Neuronal stem cell (in vitro differentiated cells): Measurements from ENCODE around the gene CABP2.

Source experiments
- DNase-seq: peaks from one replicate; pipeline ENCODE4 v3.0.0-alpha.2; 2013; ENCODE audit warnings: low spot score
- H2AFZ ChIP-seq: one replicate; pipeline ENCODE4 v1.6.1; 2013; ENCODE audit warnings: mild to moderate bottlenecking, low read length, inconsistent platforms
- H2AK5ac ChIP-seq: 2 replicates; pipeline ENCODE4 v1.6.1; 2013; ENCODE audit warnings: low read depth, mild to moderate bottlenecking, inconsistent platforms, low read length, moderate library complexity, mixed read lengths
- H2BK120ac ChIP-seq: 2 replicates; pipeline ENCODE4 v1.6.1; 2013; ENCODE audit warnings: low read depth, mild to moderate bottlenecking, inconsistent platforms, low read length, moderate library complexity, mixed read lengths
- H2BK12ac ChIP-seq: one replicate; pipeline ENCODE4 v1.6.1; 2013; ENCODE audit warnings: low read length, inconsistent platforms
- H2BK15ac ChIP-seq: 2 replicates; pipeline ENCODE4 v1.6.1; 2013; ENCODE audit warnings: mild to moderate bottlenecking, low read length, inconsistent platforms, mixed read lengths
- H2BK5ac ChIP-seq: one replicate; pipeline ENCODE4 v1.6.1; 2013; ENCODE audit warnings: inconsistent platforms, mild to moderate bottlenecking, low read length, moderate library complexity
- H3K14ac ChIP-seq: one replicate; pipeline ENCODE4 v1.6.1; 2013; ENCODE audit warnings: low read length, inconsistent platforms
- H3K18ac ChIP-seq: 2 replicates; pipeline ENCODE4 v1.6.1; 2013; ENCODE audit warnings: low read length, inconsistent platforms
- H3K23ac ChIP-seq: 2 replicates; pipeline ENCODE4 v1.6.1; 2013; ENCODE audit warnings: low read depth, mild to moderate bottlenecking, mixed read lengths, low read length, inconsistent platforms; ENCODE audit not compliant: poor library complexity
- H3K27ac ChIP-seq: replicated peaks from 3 replicates; pipeline ENCODE4 v1.5.1; 2013; ENCODE audit warnings: low read length, inconsistent platforms
- H3K27me3 ChIP-seq, 3 experiments: 2 replicates each; pipeline ENCODE4 v1.6.1; 2013; ENCODE audit warnings: low read length in 3 of 3, mild to moderate bottlenecking in 2 of 3, inconsistent platforms in 1 of 3, low read depth in 1 of 3, mixed read lengths in 1 of 3, moderate library complexity in 1 of 3; ENCODE audit not compliant: control insufficient read depth in 3 of 3, insufficient read depth in 3 of 3
- H3K36me3 ChIP-seq, 2 donors: replicated peaks in 1 of 2; 2 replicates each; pipeline ENCODE4 v1.6.1; 2013; ENCODE audit warnings: low read length in 2 of 2; ENCODE audit not compliant: control insufficient read depth in 2 of 2, insufficient read depth in 2 of 2
- H3K4ac ChIP-seq: 2 replicates; pipeline ENCODE4 v1.6.1; 2013; ENCODE audit warnings: inconsistent platforms, mild to moderate bottlenecking, low read length, moderate library complexity
- H3K4me1 ChIP-seq, 2 donors: 1 replicate in 1 of 2; 2 replicates in 1 of 2; pipeline ENCODE4 v1.6.1; 2013; ENCODE audit warnings: low read length in 2 of 2, low read depth in 1 of 2; ENCODE audit not compliant: control insufficient read depth in 2 of 2, insufficient read depth in 1 of 2
- H3K4me2 ChIP-seq: one replicate; pipeline ENCODE4 v1.6.1; 2013; ENCODE audit warnings: mild to moderate bottlenecking, low read length, inconsistent platforms; ENCODE audit not compliant: insufficient read depth, poor library complexity, severe bottlenecking
- H3K4me3 ChIP-seq, 2 donors: 2 replicates each; pipeline ENCODE4 v1.5.1; 2013; ENCODE audit warnings: low read length in 2 of 2, mild to moderate bottlenecking in 2 of 2, inconsistent platforms in 1 of 2, moderate library complexity in 1 of 2
- H3K79me1 ChIP-seq: one replicate; pipeline ENCODE4 v1.6.1; 2013; ENCODE audit warnings: low read depth, mild to moderate bottlenecking, inconsistent platforms, low read length, moderate library complexity
- H3K9ac ChIP-seq: one replicate; pipeline ENCODE4 v1.6.1; 2013; ENCODE audit warnings: mild to moderate bottlenecking, low read depth, low read length, inconsistent platforms; ENCODE audit not compliant: poor library complexity
- H3K9me3 ChIP-seq, 2 donors: replicated peaks in 1 of 2; 2 replicates each; pipeline versions ENCODE3 to v1.6.1; 2013; ENCODE audit warnings: low read length in 2 of 2, mild to moderate bottlenecking in 2 of 2, inconsistent platforms in 1 of 2, low read depth in 1 of 2, mixed read lengths in 1 of 2, moderate library complexity in 1 of 2; ENCODE audit not compliant: control insufficient read depth in 2 of 2, insufficient read depth in 1 of 2
- H4K8ac ChIP-seq: one replicate; pipeline ENCODE4 v1.6.1; 2013; ENCODE audit warnings: low read depth, mild to moderate bottlenecking, inconsistent platforms, low read length, moderate library complexity
- H4K91ac ChIP-seq: one replicate; pipeline ENCODE4 v1.6.1; 2013; ENCODE audit warnings: low read length, low read depth, mild to moderate bottlenecking, inconsistent platforms; ENCODE audit not compliant: poor library complexity
- WGBS, 2 donors: extraction: QIAGEN DNeasy Blood & Tissue Kit; methylation state at CpG; one replicate each; pipeline ENCODE4 v1.1.7; 2013; ENCODE audit warnings: missing lambda C conversion rate in 2 of 2, mixed read lengths in 1 of 2; ENCODE audit not compliant: insufficient read length in 2 of 2, insufficient replicate concordance in 1 of 2; ENCODE audit errors: extremely low coverage in 2 of 2; 5-methylcytosine and 5-hydroxymethylcytosine counted together

Gene CABP2

DNA sequence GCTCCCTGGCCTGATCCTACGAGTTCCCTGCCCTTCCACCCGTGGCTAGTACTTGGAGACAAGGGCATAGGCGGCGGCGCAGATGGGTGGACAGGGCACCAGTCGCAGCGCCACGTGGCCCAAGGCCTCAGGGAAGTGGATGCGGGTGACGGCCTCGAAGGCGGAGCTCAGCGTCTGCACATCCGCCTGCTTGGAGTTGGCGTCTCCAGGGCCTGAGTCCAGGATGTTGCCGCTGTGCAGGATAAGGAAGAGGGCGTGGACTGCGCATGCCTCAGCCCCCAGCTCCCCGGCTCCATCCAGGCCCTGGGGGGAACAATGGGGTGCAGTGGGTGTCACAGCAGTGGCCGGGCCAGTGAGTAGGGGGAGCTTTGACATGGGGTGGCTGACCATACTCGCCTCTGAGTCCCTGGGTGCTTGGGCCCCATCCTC lies 24.7 kb downstream of the CABP2 start:
- Histone ChIP-seq H2AFZ (no peak overlapping the region), H3K9me3 (no peaks in the 10 kb centered on the region), H3K36me3 (peaks cover 53 to 87% of the 10 kb centered on the region in 2 donors), H3K4me2 (no peak overlapping the region), H3K27ac (no peak overlapping the region), H3K4me3 (no peak overlapping the region), H3K18ac (no peak overlapping the region), H2BK15ac (no peak overlapping the region), H3K14ac (no peak overlapping the region), H3K79me1 (peaks cover 9% of the 10 kb centered on the region), H4K8ac (no peak overlapping the region), H3K4ac (no peak overlapping the region), H2AK5ac (no peak overlapping the region), H3K4me1 (peaks cover 2 to 6% of the 10 kb centered on the region in 2 donors), H2BK5ac (no peak overlapping the region), H2BK120ac (no peak overlapping the region), H3K9ac (peak overlapping the region; percentile 44), H2BK12ac (no peak overlapping the region), H3K27me3 (no peaks in the 10 kb centered on the region), H4K91ac (no peak overlapping the region), H3K23ac (peak overlapping the region; percentile 17)
- DNase-seq, result no peak
- no CpG with 5 or more reads among the region's 21 CpGs for WGBS, 2 donors

DNA sequence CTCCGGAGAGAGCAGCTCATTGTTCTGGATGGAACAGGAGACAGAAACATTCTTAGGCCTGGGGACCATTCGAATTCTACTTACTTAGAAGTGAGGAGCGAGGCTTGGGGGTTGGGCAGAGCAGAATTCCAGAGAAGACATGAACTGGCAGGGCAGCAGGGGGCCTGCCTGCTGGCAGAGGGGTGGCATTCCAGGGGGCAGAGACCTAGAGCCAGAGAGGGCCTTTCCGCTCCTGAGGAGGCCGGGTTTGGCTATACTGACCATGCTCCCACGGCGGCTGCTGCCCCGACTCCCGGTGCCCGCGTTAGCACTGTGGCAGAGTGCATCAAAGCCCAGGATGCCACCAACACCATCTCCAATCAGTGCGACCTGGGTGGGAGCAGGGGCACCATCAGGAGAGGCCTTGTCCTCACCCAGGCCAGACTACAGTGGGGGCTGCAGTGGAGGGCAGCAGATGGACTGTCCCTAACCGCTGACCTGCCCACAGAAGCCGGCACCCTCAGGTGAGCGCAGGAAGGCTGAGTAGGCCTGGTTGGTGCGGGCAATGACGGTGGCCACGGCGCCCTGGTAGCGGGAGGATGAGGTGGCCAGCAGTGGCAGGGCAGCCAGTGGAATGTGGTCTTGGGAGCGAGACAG lies 25.5 kb downstream of the CABP2 start:
- WGBS, 2 donors, result no CpG with 5 or more reads among the region's 21 CpGs
- no peak overlapping the region for H4K91ac ChIP-seq
- no peak overlapping the region for H2BK15ac ChIP-seq
- H3K36me3 ChIP-seq, result peaks cover 56 to 89% of the 10 kb centered on the region in 2 donors
- H2BK5ac ChIP-seq, result peak overlapping the region; percentile 39
- no peak overlapping the region for H3K14ac ChIP-seq
- H3K9me3 ChIP-seq, result no peaks in the 10 kb centered on the region
- H3K4me2 ChIP-seq, result no peak overlapping the region
- H3K27ac ChIP-seq, result no peak overlapping the region
- no peaks in the 10 kb centered on the region for H3K27me3 ChIP-seq
- no peak overlapping the region for H2AK5ac ChIP-seq
- H3K4me3 ChIP-seq, result no peak overlapping the region
- no peaks in the 10 kb centered on the region for H3K4me1 ChIP-seq
- no peak overlapping the region for H2BK12ac ChIP-seq
- no peak overlapping the region for H3K18ac ChIP-seq
- no peak overlapping the region for H4K8ac ChIP-seq
- no peak overlapping the region for H2AFZ ChIP-seq
- H3K9ac ChIP-seq, result peak overlapping the region; percentile 44
- H3K79me1 ChIP-seq, result peaks cover 8% of the 10 kb centered on the region
- H3K4ac ChIP-seq, result no peak overlapping the region
- no peak for DNase-seq
- H3K23ac ChIP-seq, result no peak overlapping the region
- no peak overlapping the region for H2BK120ac ChIP-seq

DNA sequence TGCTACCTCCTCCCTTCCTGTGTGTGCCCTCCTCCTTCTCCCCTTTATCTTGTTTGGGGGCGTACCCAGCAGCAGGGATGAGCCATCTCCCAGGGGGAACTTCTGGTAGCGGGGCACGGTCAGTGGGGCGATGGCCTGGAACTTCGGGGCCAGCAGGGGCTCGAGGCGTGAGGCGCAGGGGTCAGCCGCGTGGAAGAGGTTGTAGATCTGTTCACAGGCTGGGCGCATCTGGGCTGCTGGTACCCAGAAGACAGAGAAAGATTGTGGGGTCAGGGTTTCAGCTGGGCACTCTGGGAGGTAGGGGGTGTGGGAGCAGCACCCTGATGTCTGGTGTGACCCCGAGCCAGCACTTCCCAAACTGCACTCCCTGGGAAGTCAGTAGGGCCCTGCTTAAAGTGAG lies 27.1 kb downstream of the CABP2 start:
- H2BK15ac ChIP-seq, result no peak overlapping the region
- no peaks in the 10 kb centered on the region for H3K4me1 ChIP-seq
- peaks cover 9% of the 10 kb centered on the region for H3K79me1 ChIP-seq
- no peak overlapping the region for H3K4me3 ChIP-seq
- no peak overlapping the region for H4K91ac ChIP-seq
- no peak overlapping the region for H3K27ac ChIP-seq
- H2BK12ac ChIP-seq, result peak overlapping the region; percentile 10
- H3K23ac ChIP-seq, result peak overlapping the region; percentile 65
- no peak overlapping the region for H3K4ac ChIP-seq
- no peak overlapping the region for H4K8ac ChIP-seq
- no peak overlapping the region for H3K18ac ChIP-seq
- H2AFZ ChIP-seq, result no peak overlapping the region
- H3K14ac ChIP-seq, result no peak overlapping the region
- H2AK5ac ChIP-seq, result no peak overlapping the region
- no peak overlapping the region for H2BK120ac ChIP-seq
- DNase-seq, result no peak
- peaks cover 59 to 90% of the 10 kb centered on the region in 2 donors for H3K36me3 ChIP-seq
- H3K4me2 ChIP-seq, result no peak overlapping the region
- WGBS, 2 donors, result no CpG with 5 or more reads among the region's 12 CpGs
- no peak overlapping the region for H3K9ac ChIP-seq
- no peak overlapping the region for H2BK5ac ChIP-seq
- no peaks in the 10 kb centered on the region for H3K9me3 ChIP-seq
- no peaks in the 10 kb centered on the region for H3K27me3 ChIP-seq

DNA sequence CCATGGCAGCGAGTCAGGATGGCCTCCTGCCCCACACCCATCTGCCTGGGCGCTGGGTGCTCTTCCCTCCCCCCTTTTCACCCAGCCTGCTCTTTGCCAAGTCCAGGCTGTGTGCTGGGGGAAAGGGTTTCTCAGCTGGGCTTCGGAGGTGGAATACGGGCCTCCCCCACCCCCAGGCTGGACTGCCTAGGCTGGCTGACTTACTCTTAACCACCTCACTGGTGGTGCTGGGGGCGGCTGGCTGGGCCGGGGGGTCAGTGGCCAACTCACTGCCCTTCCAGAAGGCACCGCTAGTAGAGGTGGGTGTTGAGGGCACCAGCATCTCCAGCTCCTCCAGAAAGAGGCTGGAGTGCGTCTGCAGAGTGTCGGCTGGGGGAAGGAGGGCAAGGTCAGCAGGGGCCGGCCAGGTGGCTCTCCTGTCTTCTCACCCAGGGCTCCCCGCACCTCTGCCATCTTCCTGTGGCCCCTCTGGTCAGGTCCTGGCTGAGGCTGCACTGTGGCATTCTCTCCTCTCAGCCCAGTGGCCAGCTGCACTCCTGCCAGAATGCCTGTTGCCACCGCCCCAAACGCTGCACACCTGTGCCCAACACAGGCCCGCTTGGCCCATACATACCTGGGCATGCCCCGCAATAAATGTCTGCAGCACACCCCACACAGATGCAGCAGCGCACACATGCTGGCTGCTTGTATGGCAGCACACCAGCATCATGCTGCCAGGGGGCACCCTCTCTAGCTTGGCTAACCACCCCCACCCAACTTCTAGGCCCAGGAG lies 27.8 kb downstream of the CABP2 start:
- no peak overlapping the region for H2BK12ac ChIP-seq
- no peak overlapping the region for H2BK5ac ChIP-seq
- H3K4me1 ChIP-seq, result no peaks in the 10 kb centered on the region
- no peak overlapping the region for H3K4ac ChIP-seq
- no peak overlapping the region for H3K27ac ChIP-seq
- no peak overlapping the region for H3K4me2 ChIP-seq
- no peaks in the 10 kb centered on the region for H3K9me3 ChIP-seq
- no peak overlapping the region for H2BK120ac ChIP-seq
- H4K8ac ChIP-seq, result peak overlapping the region; percentile 43
- no peak for DNase-seq
- no peak overlapping the region for H4K91ac ChIP-seq
- no peak overlapping the region for H3K23ac ChIP-seq
- peaks cover 12% of the 10 kb centered on the region for H3K79me1 ChIP-seq
- no peak overlapping the region for H3K14ac ChIP-seq
- no peak overlapping the region for H2AFZ ChIP-seq
- no peak overlapping the region for H3K4me3 ChIP-seq
- no peak overlapping the region for H3K9ac ChIP-seq
- WGBS, 2 donors, result no CpG with 5 or more reads among the region's 16 CpGs
- peaks cover 63 to 90% of the 10 kb centered on the region in 2 donors for H3K36me3 ChIP-seq
- no peaks in the 10 kb centered on the region for H3K27me3 ChIP-seq
- H3K18ac ChIP-seq, result peak overlapping the region; percentile 17
- H2BK15ac ChIP-seq, result no peak overlapping the region
- no peak overlapping the region for H2AK5ac ChIP-seq
